Mammary epithelial cell (primary cell): ENCODE data around the gene CELF4.

Source experiments
- EZH2 ChIP-seq: IDR thresholded peaks from 2 replicates; pipeline ENCODE4 v1.6.1; 2012; ENCODE audit warnings: low read length, inconsistent platforms, borderline replicate concordance
- TF ChIP-seq, protein P1 (sequence below), 2 donors: IDR thresholded peaks in 1 of 2; conservative IDR thresholded peaks in 1 of 2; 2 replicates each; pipeline ENCODE4 v1.5.1; 2011 to 2012; ENCODE audit warnings: inconsistent platforms in 2 of 2, low read length in 2 of 2, mild to moderate bottlenecking in 2 of 2, control low read depth in 1 of 2, low read depth in 1 of 2; ENCODE audit not compliant: insufficient read depth in 1 of 2; ENCODE audit errors: extremely low read depth in 1 of 2

- TF ChIP-seq, protein P1, sequence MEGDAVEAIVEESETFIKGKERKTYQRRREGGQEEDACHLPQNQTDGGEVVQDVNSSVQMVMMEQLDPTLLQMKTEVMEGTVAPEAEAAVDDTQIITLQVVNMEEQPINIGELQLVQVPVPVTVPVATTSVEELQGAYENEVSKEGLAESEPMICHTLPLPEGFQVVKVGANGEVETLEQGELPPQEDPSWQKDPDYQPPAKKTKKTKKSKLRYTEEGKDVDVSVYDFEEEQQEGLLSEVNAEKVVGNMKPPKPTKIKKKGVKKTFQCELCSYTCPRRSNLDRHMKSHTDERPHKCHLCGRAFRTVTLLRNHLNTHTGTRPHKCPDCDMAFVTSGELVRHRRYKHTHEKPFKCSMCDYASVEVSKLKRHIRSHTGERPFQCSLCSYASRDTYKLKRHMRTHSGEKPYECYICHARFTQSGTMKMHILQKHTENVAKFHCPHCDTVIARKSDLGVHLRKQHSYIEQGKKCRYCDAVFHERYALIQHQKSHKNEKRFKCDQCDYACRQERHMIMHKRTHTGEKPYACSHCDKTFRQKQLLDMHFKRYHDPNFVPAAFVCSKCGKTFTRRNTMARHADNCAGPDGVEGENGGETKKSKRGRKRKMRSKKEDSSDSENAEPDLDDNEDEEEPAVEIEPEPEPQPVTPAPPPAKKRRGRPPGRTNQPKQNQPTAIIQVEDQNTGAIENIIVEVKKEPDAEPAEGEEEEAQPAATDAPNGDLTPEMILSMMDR (conservative IDR thresholded peaks at IDR 0.05 in 1 of 2, IDR thresholded peaks at IDR 0.05 in 1 of 2; ENCODE audit: extremely low read depth in 1 of 2, insufficient read depth in 1 of 2, low read depth in 1 of 2, low read length in 2 of 2), result no peak
- no peak for TF ChIP-seq EZH2
These were observed 56.0 kb downstream of the CELF4 start for GRCh38 chr18:37509600-37509999.
